Adrenal gland (tissue), 12 donors: Measurements from ENCODE around the gene EIF4G3. TPM values are rescaled to one million over a fixed set of nuclear protein-coding genes. Genes with fewer than 3 reads are reported as not detected.

Source experiments
- DNase-seq, 7 donors: peaks; one replicate each; pipeline ENCODE4 v3.0.0-alpha.2; 2019 to 2020
- H3K27ac ChIP-seq, 5 donors: fragments of 200-600 bp; sonication (generic) in 4 of 5; 1 replicate in 3 of 5; 2 replicates in 2 of 5; pipeline versions ENCODE4 v1.5.1 to v1.8.0; 2016 to 2020; ENCODE audit warnings: mild to moderate bottlenecking in 1 of 5
- H3K27me3 ChIP-seq: fragments of 200-600 bp; 2 replicates; pipeline ENCODE4 v1.8.0; 2021
- H3K36me3 ChIP-seq, 2 donors: fragments of 200-600 bp; replicated peaks in 1 of 2; 1 replicate in 1 of 2; 2 replicates in 1 of 2; pipeline versions ENCODE4 v1.5.1 to v1.8.0; 2018 to 2022
- H3K4me1 ChIP-seq, 2 donors: fragments of 200-600 bp; replicated peaks in 1 of 2; 1 replicate in 1 of 2; 2 replicates in 1 of 2; pipeline versions ENCODE4 v1.5.1 to v1.8.0; 2018 to 2021
- H3K4me3 ChIP-seq, 4 donors: fragments of 200-600 bp; sonication (generic) in 3 of 4; one replicate each; pipeline ENCODE4 v1.5.1; 2016 to 2018
- H3K9me3 ChIP-seq, 3 donors: fragments of 200-600 bp; sonication (generic) in 1 of 3; replicated peaks in 1 of 3; 1 replicate in 2 of 3; 2 replicates in 1 of 3; pipeline versions ENCODE4 v1.5.1 to v1.8.0; 2016 to 2021
- POLR2A ChIP-seq, 2 donors: fragments of 450-650 bp; IDR thresholded peaks; one replicate each; pipeline ENCODE4 v1.6.1; 2017; ENCODE audit warnings: antibody characterized with exemption in 2 of 2, mild to moderate bottlenecking in 2 of 2, moderate library complexity in 1 of 2
- WGBS, 4 donors: extraction: QIAGEN DNeasy Blood & Tissue Kit in 2 of 4; methylation state at CpG; one replicate each; pipeline versions ENCODE4 v1.1.5 to v1.1.7; 2013 to 2017; 5-methylcytosine and 5-hydroxymethylcytosine counted together
- intact Hi-C, 2 donors: fragments of 100-400 bp; cut with DNase I; formaldehyde crosslinking; loops; one replicate each; pipeline versions ENCODE4 v1.14.1 to v1.15.0; 2022 to 2023
- polyA plus RNA-seq, 3 donors: library from polyadenylated mRNA; stranded (reverse); fragments of 200-250 nt in 2 of 3; fragments of 350-450 nt in 1 of 3; fragmentation: Illumina TruSeq in 1 of 3; extraction: RNeasy Lipid Tissue Mini Kit (QIAGEN cat#74804) in 1 of 3; gene quantifications; one replicate each; pipeline ENCODE4 v1.2.3, GENCODE V29; 2013 to 2014
- total RNA-seq, 9 donors: library from RNA; depleted of rRNA in 4 of 9; stranded (reverse); fragments of >200 nt in 4 of 9; fragments of 120-200 nt in 1 of 9; fragmentation: NEBNext Ultra II Directional in 1 of 9; extraction: Animal tissue kit (Norgen Biotek cat#: 25700) in 1 of 9; gene quantifications; one replicate each; pipeline versions ENCODE4 v1.1.0 to v1.2.4, GENCODE V29; 2013 to 2023
- TF ChIP-seq, protein P1 (sequence below), 6 experiments: fragments of 450-650 bp in 4 of 6; fragments of 200-600 bp in 2 of 6; sonication (generic) in 1 of 6; IDR thresholded peaks; 1 replicate in 5 of 6; 2 replicates in 1 of 6; pipeline versions ENCODE4 v1.5.1 to v1.8.0; 2016 to 2021; ENCODE audit warnings: antibody characterized with exemption in 6 of 6, mild to moderate bottlenecking in 2 of 6, moderate library complexity in 1 of 6
- donor health status: healthy with polysubstance abuse.
- donor health status: Bipolar disorder and iron deficiency.
- donor health status: DM: yes; HTN: yes; CAD: no.
- donor health status: DM: no; HTN: no; CAD: no.
- donor health status: DM: no; HTN: no; CAD: no.
- donor health status: DM: yes; HTN: yes; CAD: no.

EIF4G3 gene
- total and polyA plus RNA-seq, 12 donors = 30.7 to 58.7 (median 51.6) TPM

DNA sequence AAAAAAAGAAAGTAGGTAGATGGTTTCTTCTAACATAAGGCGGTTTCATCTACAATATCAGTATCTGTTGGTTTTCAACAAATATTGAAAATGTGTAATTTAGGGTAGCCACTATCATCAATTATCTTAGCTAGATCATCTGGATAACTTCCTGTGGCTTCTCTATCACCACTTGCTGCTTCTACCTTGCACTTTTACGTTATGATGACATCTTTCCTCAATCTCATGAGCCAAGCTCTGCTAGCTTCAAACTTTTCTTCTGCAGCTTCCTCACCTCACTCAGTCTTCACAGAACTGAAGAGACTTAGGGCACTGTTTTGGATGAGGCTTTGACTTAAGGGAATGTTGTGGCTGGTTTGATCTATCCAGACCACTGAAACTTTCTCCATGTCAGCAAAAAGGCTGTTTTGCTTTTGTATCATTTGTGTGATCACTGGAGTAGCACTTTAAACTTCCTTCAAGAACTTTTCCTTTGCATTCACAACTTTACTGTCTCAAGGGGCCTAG is 244.7 kb downstream of the EIF4G3 start:
- intact Hi-C loops = no loop called here

DNA sequence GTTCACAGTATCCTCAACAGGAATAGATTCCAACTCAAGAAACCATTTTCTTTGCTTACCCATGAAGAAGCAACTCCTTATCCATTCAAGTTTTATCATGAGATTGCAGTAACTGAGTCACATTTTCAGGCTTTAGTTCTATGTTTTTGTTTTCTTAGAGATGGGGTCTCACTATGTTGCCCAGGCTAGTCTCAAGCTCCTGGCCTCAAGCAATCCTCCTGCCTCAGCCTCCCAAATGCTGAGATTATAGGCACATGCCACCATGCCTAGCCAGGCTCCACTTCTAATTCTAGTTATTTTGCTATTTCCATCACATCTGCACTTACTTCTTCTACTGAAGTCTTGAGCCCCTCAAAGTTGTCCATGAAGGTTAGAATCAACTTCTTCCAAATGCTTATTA is 246.3 kb downstream of the EIF4G3 start:
- Histone ChIP-seq H3K4me1 (no peaks in the 10 kb centered on the region), H3K36me3 (no peaks in the 10 kb centered on the region), H3K27ac (no peak overlapping the region), H3K4me3 (no peak overlapping the region), H3K9me3 (no peaks in the 10 kb centered on the region), H3K27me3 (no peaks in the 10 kb centered on the region)
- intact Hi-C loops = no loop called here
- TF ChIP-seq, protein P1, sequence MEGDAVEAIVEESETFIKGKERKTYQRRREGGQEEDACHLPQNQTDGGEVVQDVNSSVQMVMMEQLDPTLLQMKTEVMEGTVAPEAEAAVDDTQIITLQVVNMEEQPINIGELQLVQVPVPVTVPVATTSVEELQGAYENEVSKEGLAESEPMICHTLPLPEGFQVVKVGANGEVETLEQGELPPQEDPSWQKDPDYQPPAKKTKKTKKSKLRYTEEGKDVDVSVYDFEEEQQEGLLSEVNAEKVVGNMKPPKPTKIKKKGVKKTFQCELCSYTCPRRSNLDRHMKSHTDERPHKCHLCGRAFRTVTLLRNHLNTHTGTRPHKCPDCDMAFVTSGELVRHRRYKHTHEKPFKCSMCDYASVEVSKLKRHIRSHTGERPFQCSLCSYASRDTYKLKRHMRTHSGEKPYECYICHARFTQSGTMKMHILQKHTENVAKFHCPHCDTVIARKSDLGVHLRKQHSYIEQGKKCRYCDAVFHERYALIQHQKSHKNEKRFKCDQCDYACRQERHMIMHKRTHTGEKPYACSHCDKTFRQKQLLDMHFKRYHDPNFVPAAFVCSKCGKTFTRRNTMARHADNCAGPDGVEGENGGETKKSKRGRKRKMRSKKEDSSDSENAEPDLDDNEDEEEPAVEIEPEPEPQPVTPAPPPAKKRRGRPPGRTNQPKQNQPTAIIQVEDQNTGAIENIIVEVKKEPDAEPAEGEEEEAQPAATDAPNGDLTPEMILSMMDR (IDR thresholded peaks at IDR 0.05) = no peak
- no peak for TF ChIP-seq POLR2A (IDR thresholded peaks at IDR 0.05)
- no peak for DNase-seq

More for the DNA sequence above, 244.7 kb downstream of the EIF4G3 start:
- Histone ChIP-seq H3K27me3 (no peaks in the 10 kb centered on the region), H3K4me3 (no peak overlapping the region), H3K36me3 (no peaks in the 10 kb centered on the region), H3K4me1 (no peaks in the 10 kb centered on the region), H3K27ac (no peak overlapping the region), H3K9me3 (no peaks in the 10 kb centered on the region)
- WGBS, 4 donors = 93 to 98% (median 94%) methylated on average over 2 of the region's 2 CpGs
- TF ChIP-seq, protein P1 (IDR thresholded peaks at IDR 0.05) = no peak
- TF ChIP-seq POLR2A (IDR thresholded peaks at IDR 0.05) = no peak
- DNase-seq = no peak

DNA sequence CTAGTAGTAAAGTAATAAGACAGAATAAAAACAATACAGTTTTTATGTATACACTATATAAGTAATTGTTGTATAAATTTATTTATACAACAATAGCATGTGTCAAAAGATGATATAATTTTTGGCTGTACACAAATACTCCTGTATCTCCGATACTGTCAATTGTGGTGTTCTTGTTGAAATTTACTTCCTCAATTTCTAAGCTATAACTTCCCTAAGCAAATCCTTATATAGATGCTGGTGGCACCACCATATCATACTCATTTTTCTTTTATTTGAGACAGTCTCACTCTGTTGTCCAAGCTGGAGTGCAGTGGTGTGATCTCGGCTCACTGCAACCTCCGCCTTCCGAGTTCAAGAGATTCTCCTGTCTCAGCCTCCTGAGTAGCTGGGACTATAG is 248.6 kb downstream of the EIF4G3 start:
- Histone ChIP-seq H3K9me3 (no peaks in the 10 kb centered on the region), H3K27me3 (no peaks in the 10 kb centered on the region), H3K4me1 (no peaks in the 10 kb centered on the region), H3K36me3 (no peaks in the 10 kb centered on the region), H3K27ac (no peak overlapping the region), H3K4me3 (no peak overlapping the region)
- intact Hi-C loops = no loop called here
- DNase-seq = no peak
- WGBS, 4 donors = 79 to 90% (median 83%) methylated on average over 4 of the region's 4 CpGs
- TF ChIP-seq, protein P1 (IDR thresholded peaks at IDR 0.05) = no peak
- no peak for TF ChIP-seq POLR2A (IDR thresholded peaks at IDR 0.05)

DNA sequence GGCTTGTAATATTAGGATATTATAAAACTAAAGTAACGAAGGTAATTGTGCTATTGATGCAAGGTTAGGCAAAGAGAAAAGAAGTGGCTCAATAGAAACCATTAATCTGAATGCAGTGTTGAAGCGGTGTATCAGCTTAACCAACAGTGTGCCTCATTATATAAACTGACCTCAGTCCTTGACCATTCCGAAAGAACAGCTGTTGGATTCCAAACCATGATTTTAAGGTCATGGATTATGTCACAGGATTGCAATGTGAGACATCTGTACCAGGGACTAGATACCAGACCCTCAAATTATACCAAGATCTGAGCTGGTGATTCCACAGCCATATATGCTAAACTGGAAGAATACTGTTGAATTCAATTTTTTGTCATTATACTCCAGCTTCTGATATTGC is 255.4 kb downstream of the EIF4G3 start:
- Histone ChIP-seq H3K4me1 (no peaks in the 10 kb centered on the region), H3K4me3 (no peak overlapping the region), H3K27ac (no peak overlapping the region), H3K9me3 (no peaks in the 10 kb centered on the region), H3K36me3 (no peaks in the 10 kb centered on the region), H3K27me3 (no peaks in the 10 kb centered on the region)
- intact Hi-C loops = no loop called here
- no peak for DNase-seq
- 58 to 68% (median 66%) methylated on average over 3 of the region's 3 CpGs for WGBS, 4 donors
- no peak for TF ChIP-seq POLR2A (IDR thresholded peaks at IDR 0.05)
- TF ChIP-seq, protein P1 (IDR thresholded peaks at IDR 0.05) = no peak
